Skeletal muscle tissue (tissue), 4 donors: ENCODE measurements around the gene NLRC3. TPM values are rescaled to one million over a fixed set of nuclear protein-coding genes. Genes with fewer than 3 reads are reported as not detected.

Experiments
- H3K27ac ChIP-seq: one replicate; pipeline ENCODE4 v1.7.0; 2013; ENCODE audit warnings: mild to moderate bottlenecking, low read depth, low read length, inconsistent platforms
- H3K27me3 ChIP-seq, 3 donors: one replicate each; pipeline ENCODE4 v1.7.0; 2013; ENCODE audit warnings: low read length in 3 of 3; ENCODE audit not compliant: control insufficient read depth in 3 of 3, insufficient read depth in 3 of 3
- H3K36me3 ChIP-seq, 3 donors: one replicate each; pipeline ENCODE4 v1.7.0; 2013; ENCODE audit warnings: low read length in 3 of 3; ENCODE audit not compliant: control insufficient read depth in 3 of 3, insufficient read depth in 3 of 3
- H3K4me1 ChIP-seq, 3 donors: one replicate each; pipeline ENCODE4 v1.7.0; 2013; ENCODE audit warnings: low read length in 3 of 3, mild to moderate bottlenecking in 3 of 3; ENCODE audit not compliant: control insufficient read depth in 3 of 3, insufficient read depth in 3 of 3
- H3K4me3 ChIP-seq, 3 donors: one replicate each; pipeline ENCODE4 v1.7.0; 2013; ENCODE audit warnings: low read length in 3 of 3
- H3K9ac ChIP-seq, 3 donors: one replicate each; pipeline ENCODE4 v1.7.0; 2013; ENCODE audit warnings: low read length in 3 of 3, mild to moderate bottlenecking in 3 of 3, moderate library complexity in 2 of 3, low read depth in 1 of 3
- H3K9me3 ChIP-seq, 3 donors: one replicate each; pipeline ENCODE4 v1.7.0; 2013; ENCODE audit warnings: low read length in 3 of 3; ENCODE audit not compliant: control insufficient read depth in 3 of 3
- total RNA-seq: library from RNA; depleted of rRNA; stranded (reverse); fragments of >200 nt; gene quantifications from one replicate; pipeline ENCODE4 v1.2.3, GENCODE V29; 2014
- donor health status: Osteomylitis.

The NLRC3 gene
- 0.52 TPM for total RNA-seq

GRCh38 chr16:3577302-3577752 is at the start of gene NLRC3:
NLRC3 (minus strand) TSS chr16:3577403; CDS start chr16:3565036, 12,367 bp downstream.
- Histone ChIP-seq H3K9ac (no peak within 1 kb of the TSS), H3K9me3 (no peaks in the 10 kb centered on the region), H3K27me3 (peaks cover 0 to 16% (median 16%) of the 10 kb centered on the region in 3 donors), H3K4me1 (peaks cover 0 to 6% (median 2%) of the 10 kb centered on the region in 3 donors), H3K36me3 (no peaks in the 10 kb centered on the region), H3K27ac (no peak within 1 kb of the TSS), H3K4me3 (peak within 1 kb of the TSS in 1 of 3 donors; percentile 13)

GRCh38 chr16:3625911-3626732 is 48.9 kb upstream of the NLRC3 start:
- Histone ChIP-seq H3K4me3 (no peak overlapping the region), H3K4me1 (no peaks in the 10 kb centered on the region), H3K9ac (no peak overlapping the region), H3K27ac (no peak overlapping the region), H3K27me3 (no peaks in the 10 kb centered on the region), H3K9me3 (no peaks in the 10 kb centered on the region), H3K36me3 (no peaks in the 10 kb centered on the region)

- H3K4me3 ChIP-seq, result no peak overlapping the region
- no peak overlapping the region for H3K9ac ChIP-seq
- H3K4me1 ChIP-seq, result no peaks in the 10 kb centered on the region
- no peaks in the 10 kb centered on the region for H3K27me3 ChIP-seq
- no peaks in the 10 kb centered on the region for H3K9me3 ChIP-seq
- H3K36me3 ChIP-seq, result no peaks in the 10 kb centered on the region
- H3K27ac ChIP-seq, result no peak overlapping the region
These were observed 48.1 kb upstream of the NLRC3 start for GRCh38 chr16:3625331-3625730.

- Histone ChIP-seq H3K9me3 (no peaks in the 10 kb centered on the region), H3K36me3 (no peaks in the 10 kb centered on the region), H3K9ac (no peak overlapping the region), H3K4me3 (no peak overlapping the region), H3K27me3 (no peaks in the 10 kb centered on the region), H3K27ac (no peak overlapping the region), H3K4me1 (no peaks in the 10 kb centered on the region)
These were observed 46.4 kb upstream of the NLRC3 start for GRCh38 chr16:3623642-3624041.

- Histone ChIP-seq H3K9me3 (no peaks in the 10 kb centered on the region), H3K9ac (no peak overlapping the region), H3K4me3 (no peak overlapping the region), H3K4me1 (no peaks in the 10 kb centered on the region), H3K27me3 (no peaks in the 10 kb centered on the region), H3K36me3 (no peaks in the 10 kb centered on the region), H3K27ac (no peak overlapping the region)
These were observed 41.6 kb upstream of the NLRC3 start for GRCh38 chr16:3618769-3619141.

GRCh38 chr16:3612510-3613466 is 35.6 kb upstream of the NLRC3 start:
- peak overlapping the region; percentile 91 to 97 (median 93) for H3K4me3 ChIP-seq
- H3K9me3 ChIP-seq, result no peaks in the 10 kb centered on the region
- peaks cover 8 to 27% (median 17%) of the 10 kb centered on the region in 3 donors for H3K4me1 ChIP-seq
- no peak overlapping the region for H3K27ac ChIP-seq
- no peaks in the 10 kb centered on the region for H3K36me3 ChIP-seq
- no peaks in the 10 kb centered on the region for H3K27me3 ChIP-seq
- H3K9ac ChIP-seq, result peak overlapping the region in 2 of 3 donors; percentile 93 to 95

GRCh38 chr16:3611146-3611975 is 34.2 kb upstream of the NLRC3 start, which contains the start of gene SLX4:
SLX4 (minus strand) TSS chr16:3611606; CDS start chr16:3608964, 2,642 bp downstream.
- peak within 1 kb of the TSS; percentile 92 to 96 (median 93) for H3K9ac ChIP-seq
- no peaks in the 10 kb centered on the region for H3K27me3 ChIP-seq
- peak within 1 kb of the TSS; percentile 59 for H3K27ac ChIP-seq
- H3K4me3 ChIP-seq, result peak within 1 kb of the TSS; percentile 91 to 97 (median 93)
- peaks cover 8 to 27% (median 17%) of the 10 kb centered on the region in 3 donors for H3K4me1 ChIP-seq
- no peaks in the 10 kb centered on the region for H3K9me3 ChIP-seq
- peaks cover 0 to 2% (median 0%) of the 10 kb centered on the region in 3 donors for H3K36me3 ChIP-seq

- H3K9ac ChIP-seq, result peak overlapping the region; percentile 87 to 96 (median 93)
These were observed 33.5 kb upstream of the NLRC3 start for GRCh38 chr16:3610698-3611145.

More at GRCh38 chr16:3610698-3611145, 33.5 kb upstream of the NLRC3 start:
- Histone ChIP-seq H3K36me3 (peaks cover 0 to 2% (median 0%) of the 10 kb centered on the region in 3 donors), H3K27me3 (no peaks in the 10 kb centered on the region), H3K27ac (peak overlapping the region; percentile 59), H3K4me1 (peaks cover 8 to 27% (median 17%) of the 10 kb centered on the region in 3 donors), H3K4me3 (peak overlapping the region; percentile 77 to 97 (median 90)), H3K9me3 (no peaks in the 10 kb centered on the region)
